ENCODE results near the gene SLC37A2. TPM values are rescaled to one million over a fixed set of nuclear protein-coding genes. Genes with fewer than 3 reads are reported as not detected.
A peak's percentile ranks its signal among the peaks of the same experiment; 100 is the strongest.

Gene SLC37A2
- total RNA-seq, 2 experiments from 2014 or later, result 0.60 to 0.73 TPM

DNA sequence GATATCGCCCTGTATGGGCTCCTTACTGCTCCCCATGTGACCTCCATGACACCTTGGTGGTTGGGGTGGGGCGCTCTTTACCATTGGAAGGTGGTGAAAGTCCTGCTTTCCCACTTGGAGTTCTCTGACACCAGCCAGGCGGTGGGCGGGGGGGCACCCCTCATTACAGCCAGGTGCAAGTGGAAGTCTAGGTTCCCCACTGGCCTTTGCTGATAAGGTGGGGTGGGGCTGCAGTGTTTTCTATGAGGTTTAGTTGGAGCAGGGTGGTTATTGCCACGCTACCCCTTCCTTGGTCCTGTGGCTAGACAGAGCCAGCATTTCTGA, 5.5 kb upstream of the SLC37A2 start:
- H3K27ac Mint-ChIP-seq, result no peak overlapping the region
- H3K4me1 Mint-ChIP-seq, result peaks cover 10% of the 10 kb centered on the region

DNA sequence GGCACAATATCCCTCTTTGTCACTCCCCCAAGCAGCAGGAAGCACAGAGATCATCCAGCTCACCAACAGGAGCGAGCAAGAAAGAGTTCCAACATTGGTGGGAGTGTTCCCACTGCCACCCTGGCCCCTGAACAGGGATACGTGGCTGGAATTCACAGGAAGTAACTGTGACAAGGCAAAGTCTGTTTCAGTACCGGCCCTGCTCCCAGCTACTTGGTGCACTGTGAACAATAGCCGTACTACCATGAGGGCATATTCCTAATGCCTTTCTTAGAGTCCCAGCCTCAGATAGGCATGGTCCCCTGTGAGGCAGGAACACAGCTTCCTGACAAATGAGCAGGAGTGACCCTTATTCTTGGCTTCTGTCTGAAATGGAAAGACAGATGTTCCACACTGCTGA, 1.8 kb upstream of the SLC37A2 start:
- CTCF ChIA-PET, result no interaction called here
- DNase-seq, result no peak
- H3K4me1 Mint-ChIP-seq, result peaks cover 11% of the 10 kb centered on the region
- H3K4me3 Mint-ChIP-seq, result no peak overlapping the region
- no peak overlapping the region for H3K27ac Mint-ChIP-seq
- H3K9me3 Mint-ChIP-seq, result no peaks in the 10 kb centered on the region
- POLR2A ChIA-PET, result no interaction called here
- H3K27me3 Mint-ChIP-seq, result peaks cover 58% of the 10 kb centered on the region
- H3K36me3 Mint-ChIP-seq (ENCODE audit: low read depth), result no peaks in the 10 kb centered on the region

More for the DNA sequence above, 5.5 kb upstream of the SLC37A2 start:
- CTCF ChIA-PET, result no interaction called here
- peaks cover 27% of the 10 kb centered on the region for H3K27me3 Mint-ChIP-seq
- no peak for DNase-seq
- H3K36me3 Mint-ChIP-seq (ENCODE audit: low read depth), result no peaks in the 10 kb centered on the region
- H3K9me3 Mint-ChIP-seq, result no peaks in the 10 kb centered on the region
- POLR2A ChIA-PET, result no interaction called here
- H3K4me3 Mint-ChIP-seq, result no peak overlapping the region

DNA sequence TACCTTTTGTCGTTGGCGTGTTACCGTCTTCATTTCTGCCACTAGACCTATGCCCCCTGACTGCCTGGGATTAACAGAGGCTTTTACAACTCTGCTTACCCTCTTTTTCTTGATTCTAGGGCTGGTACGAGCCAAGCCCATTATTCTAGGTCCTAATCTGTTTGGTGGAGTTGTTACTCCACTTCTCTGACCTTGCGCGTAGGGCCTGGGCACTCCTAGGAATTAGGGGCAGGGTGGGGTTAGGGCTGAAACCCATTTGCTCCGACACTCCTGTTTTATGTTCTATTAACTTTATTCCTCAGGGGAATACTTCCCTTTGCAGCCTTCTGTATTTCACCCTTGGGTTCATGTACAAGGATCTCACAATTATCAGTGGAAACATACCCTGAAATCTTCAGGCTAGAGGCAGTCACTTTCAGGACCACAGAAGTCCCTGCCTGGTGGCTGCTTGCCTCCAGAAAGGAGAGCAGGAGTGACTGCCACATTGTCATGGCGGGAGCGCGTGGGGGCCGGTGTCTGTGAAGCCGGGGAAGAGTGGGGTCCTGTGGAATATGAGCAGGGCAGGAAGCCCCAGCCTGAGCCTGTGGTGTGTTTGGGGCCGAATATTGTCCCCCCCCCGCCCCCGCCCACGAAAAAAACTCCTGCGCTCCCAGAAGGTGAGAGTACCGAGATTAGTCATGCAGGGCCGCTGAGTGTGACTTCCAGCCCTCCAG, 731 bp upstream of the SLC37A2 start:
- H3K4me1 Mint-ChIP-seq, result peaks cover 11% of the 10 kb centered on the region
- POLR2A ChIA-PET, result no interaction called here
- H3K4me3 Mint-ChIP-seq, result peak overlapping the region; percentile 71
- peaks cover 58% of the 10 kb centered on the region for H3K27me3 Mint-ChIP-seq
- CTCF ChIA-PET, result no interaction called here
- no peak overlapping the region for H3K27ac Mint-ChIP-seq
- H3K9me3 Mint-ChIP-seq, result no peaks in the 10 kb centered on the region
- no peaks in the 10 kb centered on the region for H3K36me3 Mint-ChIP-seq (ENCODE audit: low read depth)
- DNase-seq, result no peak

DNA sequence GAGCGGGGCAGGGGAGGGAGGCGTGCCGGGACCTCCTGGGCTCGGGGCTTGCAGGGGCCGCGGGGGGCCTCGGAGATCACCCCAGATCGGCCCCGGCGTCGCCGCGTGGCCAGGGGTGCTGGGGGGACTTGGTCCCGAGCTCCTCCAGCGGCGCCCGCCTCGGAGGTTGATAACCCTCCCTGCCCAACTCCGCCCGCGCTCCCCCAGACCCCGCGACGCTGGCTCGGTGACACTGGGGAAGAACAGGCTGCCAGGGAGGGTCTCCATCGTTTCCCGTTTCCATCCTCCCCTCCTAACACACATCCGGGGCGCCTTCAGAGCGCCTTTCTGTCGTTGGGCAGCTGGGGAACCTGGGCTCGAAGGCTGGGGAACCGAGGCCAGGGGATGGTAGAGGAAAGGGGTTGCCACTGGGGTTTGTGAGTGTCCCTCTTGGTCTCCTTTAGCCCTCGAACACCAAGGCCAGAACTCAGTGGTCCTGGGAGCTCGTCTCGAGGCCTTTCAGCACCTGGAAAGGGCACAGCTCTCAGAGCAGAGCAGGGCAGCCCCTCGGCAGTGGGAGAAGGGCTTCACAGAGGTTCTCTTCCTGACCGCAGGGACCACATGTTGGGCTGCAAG, 431 bp downstream of the SLC37A2 start:
- DNase-seq, result no peak
- CTCF ChIA-PET, result no interaction called here

DNA sequence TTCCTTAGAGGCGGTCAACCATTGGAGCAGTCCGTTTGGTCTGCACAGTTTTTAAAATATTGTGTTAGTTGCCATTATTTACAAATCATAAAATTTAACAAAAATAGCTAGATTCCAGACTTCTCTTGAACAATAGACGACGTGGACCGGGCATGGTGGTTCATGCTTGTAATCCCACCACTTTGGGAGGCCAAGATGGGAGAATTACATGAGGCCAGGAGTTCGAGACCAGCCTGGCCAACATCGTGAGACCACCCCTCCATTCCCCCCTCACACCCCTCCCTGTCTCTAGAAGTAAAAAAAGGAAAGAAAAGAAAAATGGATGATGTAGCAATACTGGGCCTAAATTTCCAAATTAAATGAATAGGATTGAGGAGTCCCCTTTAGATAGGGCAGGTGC, 965 bp downstream of the SLC37A2 start:
- DNase-seq, result no peak

More for the DNA sequence above, 431 bp downstream of the SLC37A2 start:
- Mint-ChIP-seq H3K4me3 (peak overlapping the region; percentile 49), H3K9me3 (no peaks in the 10 kb centered on the region), H3K27me3 (peaks cover 63% of the 10 kb centered on the region), H3K36me3 (ENCODE audit: low read depth) (no peaks in the 10 kb centered on the region), H3K27ac (no peak overlapping the region), H3K4me1 (peaks cover 11% of the 10 kb centered on the region)
- POLR2A ChIA-PET, result interaction anchor here (0.6 kb wide), 1 partner anchor 840 kb away, joined by 3 read pairs; no protein-coding TSS in a partner anchor

DNA sequence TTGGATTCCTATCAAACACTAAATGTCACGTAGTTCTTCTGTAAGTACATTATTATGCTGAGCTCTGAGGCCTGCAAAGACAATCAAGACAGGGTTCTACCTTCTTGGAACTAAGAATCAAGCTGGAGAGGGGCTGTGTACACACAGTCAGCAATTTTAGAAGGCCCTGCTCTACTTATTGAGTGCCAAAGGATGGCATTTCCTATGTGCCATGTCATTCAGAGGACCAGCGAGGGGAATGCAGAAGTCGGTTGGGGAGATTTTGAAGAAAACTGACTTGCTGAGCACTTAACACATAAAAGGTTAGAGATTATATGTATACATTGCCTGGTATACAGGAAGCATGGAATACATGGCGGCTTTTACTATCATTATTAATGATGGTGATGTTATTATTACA, 5.3 kb downstream of the SLC37A2 start:
- peaks cover 20% of the 10 kb centered on the region for H3K4me1 Mint-ChIP-seq
- CTCF ChIA-PET, result interaction anchor here (0.9 to 1.0 kb wide), 2 partner anchors 15 to 55 kb away, joined by 3 read pairs; no protein-coding TSS in a partner anchor
- no peak overlapping the region for H3K27ac Mint-ChIP-seq
- H3K27me3 Mint-ChIP-seq, result peaks cover 34% of the 10 kb centered on the region
- POLR2A ChIA-PET, result no interaction called here
- no peak overlapping the region for H3K4me3 Mint-ChIP-seq
- H3K9me3 Mint-ChIP-seq, result no peaks in the 10 kb centered on the region
- no peak for DNase-seq
- no peaks in the 10 kb centered on the region for H3K36me3 Mint-ChIP-seq (ENCODE audit: low read depth)

More for the DNA sequence above, 965 bp downstream of the SLC37A2 start:
- H3K4me3 Mint-ChIP-seq, result peak overlapping the region; percentile 49
- no peaks in the 10 kb centered on the region for H3K36me3 Mint-ChIP-seq (ENCODE audit: low read depth)
- peaks cover 63% of the 10 kb centered on the region for H3K27me3 Mint-ChIP-seq
- H3K4me1 Mint-ChIP-seq, result peaks cover 11% of the 10 kb centered on the region
- no peaks in the 10 kb centered on the region for H3K9me3 Mint-ChIP-seq
- no peak overlapping the region for H3K27ac Mint-ChIP-seq
- CTCF ChIA-PET, result no interaction called here
- POLR2A ChIA-PET, result interaction anchor here (0.6 kb wide), 1 partner anchor 840 kb away, joined by 3 read pairs; no protein-coding TSS in a partner anchor

DNA sequence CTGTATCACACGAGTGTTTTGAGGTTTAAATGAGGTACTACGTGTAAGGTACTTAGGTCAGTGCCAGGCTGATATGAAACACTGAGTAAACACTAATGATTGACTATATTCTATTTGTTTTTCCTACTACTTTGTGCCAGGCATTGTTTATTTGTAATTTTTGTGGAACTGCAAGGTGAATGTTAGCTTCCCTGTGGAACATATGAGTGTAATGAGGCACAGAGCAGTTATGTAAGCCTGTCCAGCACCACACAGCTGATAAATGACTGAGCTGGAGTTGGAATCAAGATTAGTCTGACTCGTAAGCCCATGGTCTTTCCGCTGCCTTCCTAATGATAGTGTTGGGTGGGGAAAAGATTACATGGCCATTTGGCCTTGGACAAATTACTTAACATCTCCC, 5.9 kb downstream of the SLC37A2 start:
- CTCF ChIA-PET, result interaction anchor here (0.9 to 1.8 kb wide), 3 partner anchors 15 to 55 kb away, joined by 3 to 6 read pairs (median 3); no protein-coding TSS in a partner anchor
- H3K9me3 Mint-ChIP-seq, result no peaks in the 10 kb centered on the region
- no peaks in the 10 kb centered on the region for H3K36me3 Mint-ChIP-seq (ENCODE audit: low read depth)
- no peak overlapping the region for H3K27ac Mint-ChIP-seq
- POLR2A ChIA-PET, result no interaction called here
- peaks cover 28% of the 10 kb centered on the region for H3K27me3 Mint-ChIP-seq
- H3K4me1 Mint-ChIP-seq, result peaks cover 18% of the 10 kb centered on the region
- DNase-seq, result no peak
- no peak overlapping the region for H3K4me3 Mint-ChIP-seq

DNA sequence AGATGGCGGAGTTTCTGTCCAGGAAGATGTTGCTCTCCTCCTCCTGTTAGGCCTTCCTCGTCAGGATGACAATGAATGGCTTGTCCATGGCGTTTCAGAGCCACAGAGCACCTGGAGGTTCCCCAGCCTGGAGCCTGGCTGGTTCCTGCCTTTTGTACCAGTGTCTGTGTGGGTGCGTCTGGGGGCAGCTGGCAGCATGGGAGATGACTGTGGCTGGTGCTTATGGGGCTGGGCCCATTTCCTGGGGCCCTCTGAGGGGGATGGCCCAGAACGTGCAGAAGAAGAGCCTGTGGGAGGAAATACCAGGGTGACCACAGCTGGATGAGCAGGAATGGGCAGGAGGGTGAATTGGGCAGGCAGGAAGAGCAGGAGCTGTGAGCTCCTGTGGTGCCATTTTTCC, 6.7 kb downstream of the SLC37A2 start:
- no peak for DNase-seq
- H3K36me3 Mint-ChIP-seq (ENCODE audit: low read depth), result no peaks in the 10 kb centered on the region
- POLR2A ChIA-PET, result no interaction called here
- no peak overlapping the region for H3K27ac Mint-ChIP-seq
- no peaks in the 10 kb centered on the region for H3K9me3 Mint-ChIP-seq
- H3K27me3 Mint-ChIP-seq, result peaks cover 21% of the 10 kb centered on the region
- H3K4me1 Mint-ChIP-seq, result peaks cover 15% of the 10 kb centered on the region
- H3K4me3 Mint-ChIP-seq, result no peak overlapping the region
- CTCF ChIA-PET, result interaction anchor here (1.0 to 1.8 kb wide), 2 partner anchors 9 to 17 kb away, joined by 3 to 6 read pairs; no protein-coding TSS in a partner anchor

DNA sequence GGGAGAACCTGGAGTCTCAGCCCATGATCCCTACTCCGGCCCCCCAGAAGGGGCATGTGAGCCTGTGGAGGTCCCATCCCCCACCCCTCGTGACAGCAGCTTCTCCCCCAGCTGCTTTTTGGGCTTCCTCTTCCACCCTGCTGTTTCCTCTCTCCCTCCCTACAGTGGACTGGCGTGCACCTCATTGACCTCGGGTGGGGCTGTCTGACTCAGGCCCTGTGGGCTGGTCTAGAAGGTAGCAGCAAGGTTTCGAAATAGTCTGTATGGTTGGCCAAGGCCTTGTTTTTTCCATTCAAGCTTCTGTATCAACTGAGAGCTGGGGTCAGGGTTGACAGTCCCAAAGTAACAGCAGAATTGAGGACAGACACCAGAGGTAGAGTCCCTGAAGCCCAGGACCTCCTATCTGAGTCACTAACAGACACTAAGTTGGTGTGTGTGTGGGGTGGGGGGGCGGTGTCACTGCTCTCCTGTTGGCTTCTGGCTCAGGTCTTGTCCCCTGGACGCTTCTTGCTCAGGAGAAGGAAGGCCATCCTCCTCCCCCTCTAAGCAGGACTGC, 7.7 kb downstream of the SLC37A2 start:
- ChIA-PET POLR2A (no interaction called here), CTCF (interaction anchor here (0.8 to 1.8 kb wide), 3 partner anchors 8 to 18 kb away, joined by 3 to 6 read pairs (median 3); no protein-coding TSS in a partner anchor)
- H3K4me3 Mint-ChIP-seq, result no peak overlapping the region
- no peak overlapping the region for H3K27ac Mint-ChIP-seq
- H3K27me3 Mint-ChIP-seq, result peaks cover 11% of the 10 kb centered on the region
- no peaks in the 10 kb centered on the region for H3K36me3 Mint-ChIP-seq (ENCODE audit: low read depth)
- DNase-seq, result no peak
- H3K9me3 Mint-ChIP-seq, result no peaks in the 10 kb centered on the region
- H3K4me1 Mint-ChIP-seq, result peaks cover 15% of the 10 kb centered on the region

DNA sequence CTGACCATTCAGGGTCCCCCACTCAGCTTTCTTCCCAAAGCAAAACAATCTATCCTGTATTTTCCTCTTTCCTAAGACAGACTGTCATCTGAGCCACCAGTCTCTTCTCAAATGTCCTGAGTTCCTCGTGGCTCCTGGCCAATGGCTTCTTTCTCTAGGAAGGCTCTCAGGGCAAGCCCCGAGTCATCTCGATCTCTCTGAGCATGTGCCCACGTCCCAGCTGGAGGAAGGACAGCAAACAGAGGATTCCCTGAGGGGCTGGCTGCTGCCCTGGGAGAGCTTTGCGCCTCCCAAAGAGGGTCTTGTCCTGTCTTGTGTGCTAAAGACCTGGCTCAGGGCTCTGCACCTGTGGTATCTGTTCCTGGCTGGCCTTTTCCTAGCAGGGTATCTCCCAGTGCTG, 8.3 kb downstream of the SLC37A2 start:
- ChIA-PET POLR2A (interaction anchor here (0.5 kb wide), 1 partner anchor 23 kb away, joined by 3 read pairs; no protein-coding TSS in a partner anchor), CTCF (interaction anchor here (1.3 kb wide), 1 partner anchor 41 kb away, joined by 5 read pairs; no protein-coding TSS in a partner anchor)
- peaks cover 6% of the 10 kb centered on the region for H3K27me3 Mint-ChIP-seq
- no peaks in the 10 kb centered on the region for H3K36me3 Mint-ChIP-seq (ENCODE audit: low read depth)
- DNase-seq, result no peak
- H3K4me3 Mint-ChIP-seq, result no peak overlapping the region
- H3K27ac Mint-ChIP-seq, result no peak overlapping the region
- H3K4me1 Mint-ChIP-seq, result peaks cover 15% of the 10 kb centered on the region
- no peaks in the 10 kb centered on the region for H3K9me3 Mint-ChIP-seq

DNA sequence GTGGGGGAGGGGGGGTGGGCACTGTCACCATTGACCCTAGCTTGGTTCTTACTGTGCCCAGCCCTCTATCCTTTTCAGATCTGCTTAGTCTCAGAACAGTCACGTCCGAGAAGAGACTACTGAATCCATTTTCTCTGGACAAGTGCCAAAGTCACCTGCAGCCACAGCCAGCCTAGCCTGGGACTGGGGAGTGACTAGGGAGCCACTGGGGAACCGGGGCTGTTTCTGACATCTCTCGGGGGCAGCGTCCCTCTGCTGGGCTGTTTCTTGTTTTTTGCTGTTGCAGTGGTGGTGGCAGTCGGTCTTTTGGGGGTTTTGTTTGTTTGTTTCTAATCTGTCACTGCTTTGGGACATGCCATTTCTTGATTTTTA, 8.7 kb downstream of the SLC37A2 start:
- POLR2A ChIA-PET, result interaction anchor here (0.5 kb wide), 1 partner anchor 22 kb away, joined by 3 read pairs; no protein-coding TSS in a partner anchor
- peaks cover 5% of the 10 kb centered on the region for H3K27me3 Mint-ChIP-seq
- peaks cover 15% of the 10 kb centered on the region for H3K4me1 Mint-ChIP-seq
- no peaks in the 10 kb centered on the region for H3K36me3 Mint-ChIP-seq (ENCODE audit: low read depth)
- CTCF ChIA-PET, result interaction anchor here (1.3 kb wide), 1 partner anchor 41 kb away, joined by 5 read pairs; no protein-coding TSS in a partner anchor
- no peak overlapping the region for H3K27ac Mint-ChIP-seq
- H3K4me3 Mint-ChIP-seq, result no peak overlapping the region
- no peaks in the 10 kb centered on the region for H3K9me3 Mint-ChIP-seq
- no peak for DNase-seq

DNA sequence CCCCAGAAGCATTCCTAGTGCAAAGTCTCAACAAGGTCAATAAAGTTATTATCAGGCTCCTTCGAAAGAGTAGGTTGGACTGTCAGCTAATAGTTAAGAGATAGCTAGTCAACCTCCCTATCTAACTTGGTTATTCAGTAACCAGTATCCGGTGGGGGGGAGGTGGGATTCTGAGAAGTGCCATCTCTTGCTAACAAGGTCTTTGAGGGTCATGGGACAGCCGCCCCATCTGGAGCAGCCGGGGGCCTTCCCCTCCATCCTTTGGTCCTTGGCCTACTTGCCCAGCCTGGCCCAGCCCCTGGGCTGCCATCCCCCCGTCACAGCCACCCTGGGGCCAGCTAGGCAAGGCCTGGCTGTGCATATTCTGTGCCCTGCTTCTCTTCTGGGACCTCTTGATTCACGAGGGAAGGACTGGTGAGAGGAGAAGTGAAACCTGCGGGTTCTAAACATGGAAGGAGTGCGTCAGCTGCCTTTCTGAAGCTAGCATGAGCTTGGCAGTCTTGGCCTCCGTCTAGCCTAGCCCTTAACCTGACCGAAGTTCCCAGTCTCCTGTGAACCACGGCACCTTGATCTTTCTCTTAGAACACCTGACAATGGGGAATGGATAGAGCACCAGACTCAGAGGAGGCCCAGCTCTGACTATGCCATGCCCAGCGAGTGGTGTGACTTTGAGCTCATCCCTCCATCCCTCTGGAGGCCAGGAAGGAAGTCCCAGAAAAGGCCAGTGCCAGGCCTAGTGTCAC, 9.3 kb downstream of the SLC37A2 start:
- ChIA-PET POLR2A (no interaction called here), CTCF (interaction anchor here (1.3 kb wide), 1 partner anchor 40 kb away, joined by 5 read pairs; no protein-coding TSS in a partner anchor)
- no peak overlapping the region for H3K27ac Mint-ChIP-seq
- no peak for DNase-seq
- no peaks in the 10 kb centered on the region for H3K9me3 Mint-ChIP-seq
- H3K4me1 Mint-ChIP-seq, result peaks cover 15% of the 10 kb centered on the region
- H3K36me3 Mint-ChIP-seq (ENCODE audit: low read depth), result no peaks in the 10 kb centered on the region
- peaks cover 5% of the 10 kb centered on the region for H3K27me3 Mint-ChIP-seq
- H3K4me3 Mint-ChIP-seq, result no peak overlapping the region
